ENCODE data around the gene LSM7.

- TF ChIP-seq, protein P1, sequence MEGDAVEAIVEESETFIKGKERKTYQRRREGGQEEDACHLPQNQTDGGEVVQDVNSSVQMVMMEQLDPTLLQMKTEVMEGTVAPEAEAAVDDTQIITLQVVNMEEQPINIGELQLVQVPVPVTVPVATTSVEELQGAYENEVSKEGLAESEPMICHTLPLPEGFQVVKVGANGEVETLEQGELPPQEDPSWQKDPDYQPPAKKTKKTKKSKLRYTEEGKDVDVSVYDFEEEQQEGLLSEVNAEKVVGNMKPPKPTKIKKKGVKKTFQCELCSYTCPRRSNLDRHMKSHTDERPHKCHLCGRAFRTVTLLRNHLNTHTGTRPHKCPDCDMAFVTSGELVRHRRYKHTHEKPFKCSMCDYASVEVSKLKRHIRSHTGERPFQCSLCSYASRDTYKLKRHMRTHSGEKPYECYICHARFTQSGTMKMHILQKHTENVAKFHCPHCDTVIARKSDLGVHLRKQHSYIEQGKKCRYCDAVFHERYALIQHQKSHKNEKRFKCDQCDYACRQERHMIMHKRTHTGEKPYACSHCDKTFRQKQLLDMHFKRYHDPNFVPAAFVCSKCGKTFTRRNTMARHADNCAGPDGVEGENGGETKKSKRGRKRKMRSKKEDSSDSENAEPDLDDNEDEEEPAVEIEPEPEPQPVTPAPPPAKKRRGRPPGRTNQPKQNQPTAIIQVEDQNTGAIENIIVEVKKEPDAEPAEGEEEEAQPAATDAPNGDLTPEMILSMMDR (conservative IDR thresholded peaks at IDR 0.05; ENCODE audit: low read depth in 2 of 2), result no peak
- TF ChIP-seq ZNF462 (CRISPR knock-in tag; IDR thresholded peaks at IDR 0.05), result no peak
These were observed 25.8 kb downstream of the LSM7 start for GRCh38 chr19:2302319-2303210.

All from GM23338 (cell line).